Measurements from ENCODE around the gene MSI2.

MSI2 gene

GRCh38 chr17:57560319-57560705 lies 304.0 kb downstream of the MSI2 start:
- H3K4me3 ChIP-seq (ENCODE audit: low read length), result no peak overlapping the region
- TF ChIP-seq CTCF (IDR thresholded peaks at IDR 0.05; ENCODE audit: insufficient read depth, low read depth, low read length, missing control alignments), result no peak
- DNase-seq (ENCODE audit: low read depth), result no peak

- no peak for TF ChIP-seq CTCF (IDR thresholded peaks at IDR 0.05; ENCODE audit: insufficient read depth, low read depth, low read length, missing control alignments)
- H3K4me3 ChIP-seq (ENCODE audit: low read length), result no peak overlapping the region
- DNase-seq (ENCODE audit: low read depth), result no peak
These were observed 304.9 kb downstream of the MSI2 start for GRCh38 chr17:57561072-57561861.

GRCh38 chr17:57562184-57562698 lies 305.9 kb downstream of the MSI2 start:
- no peak for DNase-seq (ENCODE audit: low read depth)
- no peak for TF ChIP-seq CTCF (IDR thresholded peaks at IDR 0.05; ENCODE audit: insufficient read depth, low read depth, low read length, missing control alignments)
- H3K4me3 ChIP-seq (ENCODE audit: low read length), result no peak overlapping the region

- DNase-seq (ENCODE audit: low read depth), result no peak
- no peak for TF ChIP-seq CTCF (IDR thresholded peaks at IDR 0.05; ENCODE audit: insufficient read depth, low read depth, low read length, missing control alignments)
- no peak overlapping the region for H3K4me3 ChIP-seq (ENCODE audit: low read length)
These were observed 307.6 kb downstream of the MSI2 start for GRCh38 chr17:57563958-57564357.

- no peak for DNase-seq (ENCODE audit: low read depth)
- no peak overlapping the region for H3K4me3 ChIP-seq (ENCODE audit: low read length)
- no peak for TF ChIP-seq CTCF (IDR thresholded peaks at IDR 0.05; ENCODE audit: insufficient read depth, low read depth, low read length, missing control alignments)
These were observed 308.9 kb downstream of the MSI2 start for GRCh38 chr17:57565176-57565575.

GRCh38 chr17:57566721-57567120 lies 310.4 kb downstream of the MSI2 start:
- TF ChIP-seq CTCF (IDR thresholded peaks at IDR 0.05; ENCODE audit: insufficient read depth, low read depth, low read length, missing control alignments), result no peak
- H3K4me3 ChIP-seq (ENCODE audit: low read length), result no peak overlapping the region
- peak; percentile 19 for DNase-seq (ENCODE audit: low read depth)

GRCh38 chr17:57567251-57567650 lies 310.9 kb downstream of the MSI2 start:
- DNase-seq (ENCODE audit: low read depth), result no peak
- no peak overlapping the region for H3K4me3 ChIP-seq (ENCODE audit: low read length)
- TF ChIP-seq CTCF (IDR thresholded peaks at IDR 0.05; ENCODE audit: insufficient read depth, low read depth, low read length, missing control alignments), result no peak

Measured in epithelial cell of esophagus (primary cell).